AG04449 (cell line): ENCODE results near the gene ADAM15.

Source experiments
- CTCF ChIA-PET: fragments of 350-600 bp; formaldehyde crosslinking; extraction: SDS; loops from one replicate; lab custom pipeline; 2021; ENCODE audit warnings: antibody characterized with exemption; lab: Yijun Ruan, JAX
- POLR2A ChIA-PET: fragments of 400-600, 350-600 bp; formaldehyde crosslinking; extraction: SDS; loops from one replicate; lab custom pipeline; 2020; ENCODE audit warnings: antibody characterized with exemption, inconsistent platforms; lab: Yijun Ruan, JAX
- DNase-seq: peaks from one replicate; pipeline ENCODE4 v3.0.0-alpha.2; 2010; ENCODE audit warnings: low read depth, low spot score
- H3K4me3 ChIP-seq: 2 replicates; pipeline ENCODE4 v1.5.1; 2011; ENCODE audit warnings: low read depth, mild to moderate bottlenecking, control low read depth, low read length
- TF ChIP-seq, protein P1 (sequence below): IDR thresholded peaks from one replicate; pipeline ENCODE4 v1.5.1; 2011; ENCODE audit warnings: mild to moderate bottlenecking, moderate library complexity, low read length, control low read depth, inconsistent platforms; ENCODE audit not compliant: insufficient read depth; ENCODE audit errors: missing control alignments

The ADAM15 gene

DNA sequence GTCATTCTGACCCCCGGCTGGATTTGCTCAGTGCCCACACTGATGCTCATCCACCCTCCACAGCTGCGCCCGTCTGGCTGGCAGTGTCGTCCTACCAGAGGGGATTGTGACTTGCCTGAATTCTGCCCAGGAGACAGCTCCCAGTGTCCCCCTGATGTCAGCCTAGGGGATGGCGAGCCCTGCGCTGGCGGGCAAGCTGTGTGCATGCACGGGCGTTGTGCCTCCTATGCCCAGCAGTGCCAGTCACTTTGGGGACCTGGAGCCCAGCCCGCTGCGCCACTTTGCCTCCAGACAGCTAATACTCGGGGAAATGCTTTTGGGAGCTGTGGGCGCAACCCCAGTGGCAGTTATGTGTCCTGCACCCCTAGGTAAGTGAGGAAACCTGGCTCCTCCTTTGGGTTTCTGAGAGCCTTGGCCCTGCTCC lies 6.7 kb downstream of the ADAM15 start:
- TF ChIP-seq, protein P1, sequence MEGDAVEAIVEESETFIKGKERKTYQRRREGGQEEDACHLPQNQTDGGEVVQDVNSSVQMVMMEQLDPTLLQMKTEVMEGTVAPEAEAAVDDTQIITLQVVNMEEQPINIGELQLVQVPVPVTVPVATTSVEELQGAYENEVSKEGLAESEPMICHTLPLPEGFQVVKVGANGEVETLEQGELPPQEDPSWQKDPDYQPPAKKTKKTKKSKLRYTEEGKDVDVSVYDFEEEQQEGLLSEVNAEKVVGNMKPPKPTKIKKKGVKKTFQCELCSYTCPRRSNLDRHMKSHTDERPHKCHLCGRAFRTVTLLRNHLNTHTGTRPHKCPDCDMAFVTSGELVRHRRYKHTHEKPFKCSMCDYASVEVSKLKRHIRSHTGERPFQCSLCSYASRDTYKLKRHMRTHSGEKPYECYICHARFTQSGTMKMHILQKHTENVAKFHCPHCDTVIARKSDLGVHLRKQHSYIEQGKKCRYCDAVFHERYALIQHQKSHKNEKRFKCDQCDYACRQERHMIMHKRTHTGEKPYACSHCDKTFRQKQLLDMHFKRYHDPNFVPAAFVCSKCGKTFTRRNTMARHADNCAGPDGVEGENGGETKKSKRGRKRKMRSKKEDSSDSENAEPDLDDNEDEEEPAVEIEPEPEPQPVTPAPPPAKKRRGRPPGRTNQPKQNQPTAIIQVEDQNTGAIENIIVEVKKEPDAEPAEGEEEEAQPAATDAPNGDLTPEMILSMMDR = peak; percentile 11
- DNase-seq = no peak
- CTCF ChIA-PET = interaction anchor here (1.1 to 17.3 kb wide), 14 partner anchors 12 to 179 kb away, joined by 3 to 433 read pairs (median 5); partner anchors contain the start of genes ADAM15, EFNA3, LENEP and PBXIP1
- no peak overlapping the region for H3K4me3 ChIP-seq
- POLR2A ChIA-PET = interaction anchor here (0.7 kb wide), 1 partner anchor 12 kb away, joined by 3 read pairs; no protein-coding TSS in a partner anchor

DNA sequence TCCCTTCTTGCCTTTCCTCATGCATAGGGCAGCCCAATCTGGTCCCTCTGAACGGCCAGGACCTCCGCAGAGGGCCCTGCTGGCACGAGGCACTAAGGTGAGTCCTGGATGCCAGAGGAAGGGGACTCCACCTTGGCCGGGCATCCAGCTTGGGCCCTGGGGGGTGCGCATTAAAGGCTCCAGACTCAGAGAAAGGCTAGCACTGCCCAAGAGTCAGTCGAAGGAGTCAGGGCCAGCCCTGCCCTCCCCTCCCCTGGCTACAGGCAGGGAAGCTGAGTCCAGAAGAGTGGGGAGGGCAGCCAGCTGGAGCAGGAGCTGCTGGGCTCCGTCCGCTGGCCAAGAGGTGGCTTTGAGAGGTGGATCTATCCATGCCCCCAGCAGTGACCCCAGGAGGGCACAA lies 9.6 kb downstream of the ADAM15 start:
- H3K4me3 ChIP-seq = no peak overlapping the region
- POLR2A ChIA-PET = no interaction called here
- no peak for DNase-seq
- TF ChIP-seq, protein P1 = no peak
- CTCF ChIA-PET = interaction anchor here (0.7 to 17.3 kb wide), 25 partner anchors 14 to 581 kb away, joined by 3 to 433 read pairs (median 5); partner anchors contain the start of genes ADAM15, DCST1, DCST2 and EFNA3

DNA sequence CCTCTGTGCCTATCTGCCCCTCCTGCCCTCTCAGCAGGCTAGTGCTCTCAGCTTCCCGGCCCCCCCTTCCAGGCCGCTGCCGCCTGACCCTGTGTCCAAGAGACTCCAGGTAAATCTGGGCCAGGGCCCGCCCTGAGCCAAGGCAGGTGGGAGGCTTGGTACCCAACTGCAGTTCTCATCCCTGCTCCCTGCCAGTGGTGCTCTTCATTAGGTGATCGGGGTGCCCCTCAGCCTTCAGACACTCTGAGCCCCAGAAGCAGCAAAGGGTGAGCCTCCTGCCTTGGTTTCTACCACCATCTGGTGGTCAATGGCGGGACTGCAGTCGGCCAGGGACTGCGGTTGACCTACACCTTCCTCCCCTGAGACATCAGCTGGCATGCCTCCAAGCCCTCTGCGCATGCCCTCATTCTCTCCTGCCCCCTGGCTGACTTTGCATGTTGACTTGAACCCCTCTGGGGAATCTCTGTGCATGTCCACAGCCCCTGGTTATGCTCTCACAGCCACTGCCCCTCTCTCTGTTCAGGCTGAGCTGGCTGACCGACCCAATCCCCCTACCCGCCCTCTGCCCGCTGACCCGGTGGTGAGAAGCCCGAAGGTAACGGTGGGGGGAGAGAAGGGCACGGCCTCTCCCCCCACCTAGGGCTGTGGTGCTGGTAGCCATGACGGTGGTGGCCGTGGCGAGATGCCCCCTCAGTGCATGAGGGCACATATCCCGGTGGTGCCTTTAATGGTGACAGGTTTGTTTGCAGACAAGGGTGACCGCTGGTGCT lies 10.4 kb downstream of the ADAM15 start:
- H3K4me3 ChIP-seq = no peak overlapping the region
- POLR2A ChIA-PET = no interaction called here

DNA sequence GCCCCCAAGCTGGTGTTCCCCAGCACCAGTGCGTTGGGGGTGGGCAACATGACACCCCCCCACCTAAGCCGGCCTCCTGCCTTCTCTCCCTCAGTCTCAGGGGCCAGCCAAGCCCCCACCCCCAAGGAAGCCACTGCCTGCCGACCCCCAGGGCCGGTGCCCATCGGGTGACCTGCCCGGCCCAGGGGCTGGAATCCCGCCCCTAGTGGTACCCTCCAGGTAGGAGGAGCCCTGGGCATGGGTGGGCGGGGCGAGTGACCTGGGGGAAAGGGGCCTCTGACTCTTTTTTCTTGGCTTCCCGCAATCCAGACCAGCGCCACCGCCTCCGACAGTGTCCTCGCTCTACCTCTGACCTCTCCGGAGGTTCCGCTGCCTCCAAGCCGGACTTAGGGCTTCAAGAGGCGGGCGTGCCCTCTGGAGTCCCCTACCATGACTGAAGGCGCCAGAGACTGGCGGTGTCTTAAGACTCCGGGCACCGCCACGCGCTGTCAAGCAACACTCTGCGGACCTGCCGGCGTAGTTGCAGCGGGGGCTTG lies 11.1 kb downstream of the ADAM15 start:
- CTCF ChIA-PET = interaction anchor here (0.6 to 17.3 kb wide), 26 partner anchors 12 to 583 kb away, joined by 3 to 433 read pairs (median 4); partner anchors contain the start of genes ADAM15, DCST1, DCST2 and EFNA3
- H3K4me3 ChIP-seq = no peak overlapping the region
- no peak for DNase-seq
- TF ChIP-seq, protein P1 = no peak
- POLR2A ChIA-PET = no interaction called here

More for the DNA sequence above, 10.4 kb downstream of the ADAM15 start:
- CTCF ChIA-PET = interaction anchor here (0.6 to 17.3 kb wide), 33 partner anchors 13 to 582 kb away, joined by 3 to 433 read pairs (median 4); partner anchors contain the start of genes ADAM15, DCST1, DCST2 and EFNA3
- no peak for DNase-seq
- TF ChIP-seq, protein P1 = peak; percentile 93

DNA sequence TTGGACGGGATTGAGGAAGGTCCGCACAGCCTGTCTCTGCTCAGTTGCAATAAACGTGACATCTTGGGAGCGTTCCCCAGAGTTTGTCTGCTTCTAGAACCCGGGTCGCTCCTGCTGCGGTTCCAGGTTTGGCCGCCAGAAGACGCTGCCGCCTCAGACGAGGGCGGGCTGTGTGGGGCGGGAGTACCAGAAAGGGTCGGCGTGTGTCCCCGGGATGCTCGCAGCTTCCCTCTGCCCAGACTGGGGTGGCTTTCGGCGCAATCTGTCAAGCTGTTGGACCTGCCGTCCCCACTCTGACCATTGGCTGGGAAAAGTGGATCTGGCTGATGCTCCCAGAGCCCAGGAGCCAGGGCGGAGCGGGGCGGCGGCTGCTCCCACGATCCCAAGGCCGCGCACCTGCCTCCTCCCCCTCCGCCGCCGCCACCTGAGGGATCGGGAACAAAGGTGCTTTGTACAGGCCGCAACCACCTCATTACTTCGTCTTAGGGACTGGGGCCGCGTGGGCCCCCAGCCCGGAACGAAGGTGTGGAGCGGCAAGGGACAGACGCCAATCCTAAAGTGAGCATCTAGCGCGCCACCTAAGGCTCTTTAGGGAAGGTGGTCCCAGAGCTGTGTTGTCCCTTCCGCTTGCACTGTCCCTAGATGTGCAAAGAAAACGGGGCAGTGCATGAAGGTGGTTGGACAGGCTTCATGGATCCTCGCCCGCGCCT lies 11.7 kb downstream of the ADAM15 start:
- ChIA-PET POLR2A (no interaction called here), CTCF (interaction anchor here (1.3 to 17.3 kb wide), 7 partner anchors 12 to 110 kb away, joined by 3 to 433 read pairs (median 14); partner anchors contain the start of genes ADAM15, EFNA3 and KRTCAP2)
- peak overlapping the region; percentile 96 for H3K4me3 ChIP-seq
- TF ChIP-seq, protein P1 = peak; percentile 83
- DNase-seq = no peak
